GM23338 (cell line): ENCODE measurements around the gene LYPD5.

Experiments used
- CREB1 ChIP-seq: fragments of 250-450 bp; sonication (Bioruptor Pico); IDR thresholded peaks from 2 replicates; pipeline ENCODE4 v1.5.0; 2020; ENCODE audit warnings: low read depth, mild to moderate bottlenecking, moderate library complexity
- EZH2 ChIP-seq: fragments of 200-600 bp; sonication (generic); IDR thresholded peaks from one replicate; pipeline ENCODE4 v1.8.0; 2017; ENCODE audit warnings: antibody characterized with exemption, mild to moderate bottlenecking, low read depth; ENCODE audit not compliant: unreplicated experiment
- EZH2phosphoT487 ChIP-seq: fragments of 200-600 bp; sonication (generic); IDR thresholded peaks from one replicate; pipeline ENCODE4 v1.8.1; 2018; ENCODE audit warnings: antibody characterized with exemption; ENCODE audit not compliant: unreplicated experiment
- POLR2AphosphoS5 ChIP-seq: IDR thresholded peaks from 2 replicates; pipeline ENCODE4 v1.6.1; 2016; ENCODE audit warnings: antibody characterized with exemption, low read depth
- ZNF114 ChIP-seq: fragments of 250-450 bp; sonication (Bioruptor Pico); IDR thresholded peaks from 2 replicates; pipeline ENCODE4 v1.5.0; 2020; ENCODE audit warnings: mild to moderate bottlenecking, moderate library complexity
- ZNF331 ChIP-seq: fragments of 250-450 bp; sonication (Bioruptor Pico); IDR thresholded peaks from 2 replicates; pipeline ENCODE4 v1.5.0; 2020; ENCODE audit warnings: low read depth, mild to moderate bottlenecking, moderate library complexity
- TF ChIP-seq, protein P1 (sequence below), 2 experiments: fragments of 200-600 bp in 1 of 2; sonication (generic) in 1 of 2; conservative IDR thresholded peaks; 2 replicates each; pipeline versions ENCODE4 v1.5.1 to v1.6.1; 2016 to 2017; ENCODE audit warnings: antibody characterized with exemption in 2 of 2, low read depth in 2 of 2, mild to moderate bottlenecking in 2 of 2, moderate library complexity in 1 of 2
- TF ChIP-seq, protein P2 (sequence below): IDR thresholded peaks from one replicate; pipeline ENCODE4 v1.6.1; 2018; ENCODE audit warnings: antibody characterized with exemption; ENCODE audit not compliant: unreplicated experiment

DNA sequence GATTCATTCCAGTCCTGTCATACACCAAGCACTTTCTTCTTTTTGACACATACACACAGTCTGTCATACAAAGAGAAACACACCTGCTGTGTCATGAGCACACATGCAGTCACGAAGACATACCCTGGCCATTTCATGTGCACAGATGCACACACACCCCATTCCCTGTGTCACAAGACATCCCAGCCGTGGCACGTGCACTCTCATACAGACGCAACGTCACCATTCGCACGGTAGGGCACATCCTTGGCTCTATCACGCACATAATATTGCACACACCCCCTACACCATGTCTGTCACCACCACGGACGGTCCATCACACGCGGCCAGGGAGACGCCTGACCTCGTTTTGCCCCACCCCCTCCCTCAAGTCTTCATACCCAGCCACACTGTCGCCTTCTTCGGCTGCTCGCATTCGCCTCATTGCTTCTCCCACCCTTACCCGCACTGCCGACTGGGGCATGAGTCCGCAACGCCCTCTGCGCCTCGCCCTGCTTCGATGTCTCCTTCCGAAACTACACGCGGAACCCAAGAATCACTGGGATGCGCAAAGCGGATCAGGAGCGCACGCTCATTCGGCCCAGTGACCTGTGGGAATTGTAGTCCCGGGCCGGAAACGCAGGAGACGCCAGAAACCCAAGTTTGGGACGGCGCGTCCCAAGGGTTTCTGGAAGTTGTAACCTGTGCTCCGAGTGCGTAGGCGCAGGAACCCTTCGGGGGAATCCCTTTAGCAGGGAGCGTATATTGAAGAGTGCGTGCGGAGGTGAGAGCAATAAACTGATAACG is 18.0 kb upstream of the LYPD5 start:
- TF ChIP-seq, protein P1, sequence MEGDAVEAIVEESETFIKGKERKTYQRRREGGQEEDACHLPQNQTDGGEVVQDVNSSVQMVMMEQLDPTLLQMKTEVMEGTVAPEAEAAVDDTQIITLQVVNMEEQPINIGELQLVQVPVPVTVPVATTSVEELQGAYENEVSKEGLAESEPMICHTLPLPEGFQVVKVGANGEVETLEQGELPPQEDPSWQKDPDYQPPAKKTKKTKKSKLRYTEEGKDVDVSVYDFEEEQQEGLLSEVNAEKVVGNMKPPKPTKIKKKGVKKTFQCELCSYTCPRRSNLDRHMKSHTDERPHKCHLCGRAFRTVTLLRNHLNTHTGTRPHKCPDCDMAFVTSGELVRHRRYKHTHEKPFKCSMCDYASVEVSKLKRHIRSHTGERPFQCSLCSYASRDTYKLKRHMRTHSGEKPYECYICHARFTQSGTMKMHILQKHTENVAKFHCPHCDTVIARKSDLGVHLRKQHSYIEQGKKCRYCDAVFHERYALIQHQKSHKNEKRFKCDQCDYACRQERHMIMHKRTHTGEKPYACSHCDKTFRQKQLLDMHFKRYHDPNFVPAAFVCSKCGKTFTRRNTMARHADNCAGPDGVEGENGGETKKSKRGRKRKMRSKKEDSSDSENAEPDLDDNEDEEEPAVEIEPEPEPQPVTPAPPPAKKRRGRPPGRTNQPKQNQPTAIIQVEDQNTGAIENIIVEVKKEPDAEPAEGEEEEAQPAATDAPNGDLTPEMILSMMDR (conservative IDR thresholded peaks at IDR 0.05; ENCODE audit: low read depth in 2 of 2), result no peak
- TF ChIP-seq CREB1 (CRISPR knock-in tag), result no peak
- TF ChIP-seq EZH2phosphoT487, result no peak
- TF ChIP-seq EZH2, result no peak
- TF ChIP-seq, protein P2, sequence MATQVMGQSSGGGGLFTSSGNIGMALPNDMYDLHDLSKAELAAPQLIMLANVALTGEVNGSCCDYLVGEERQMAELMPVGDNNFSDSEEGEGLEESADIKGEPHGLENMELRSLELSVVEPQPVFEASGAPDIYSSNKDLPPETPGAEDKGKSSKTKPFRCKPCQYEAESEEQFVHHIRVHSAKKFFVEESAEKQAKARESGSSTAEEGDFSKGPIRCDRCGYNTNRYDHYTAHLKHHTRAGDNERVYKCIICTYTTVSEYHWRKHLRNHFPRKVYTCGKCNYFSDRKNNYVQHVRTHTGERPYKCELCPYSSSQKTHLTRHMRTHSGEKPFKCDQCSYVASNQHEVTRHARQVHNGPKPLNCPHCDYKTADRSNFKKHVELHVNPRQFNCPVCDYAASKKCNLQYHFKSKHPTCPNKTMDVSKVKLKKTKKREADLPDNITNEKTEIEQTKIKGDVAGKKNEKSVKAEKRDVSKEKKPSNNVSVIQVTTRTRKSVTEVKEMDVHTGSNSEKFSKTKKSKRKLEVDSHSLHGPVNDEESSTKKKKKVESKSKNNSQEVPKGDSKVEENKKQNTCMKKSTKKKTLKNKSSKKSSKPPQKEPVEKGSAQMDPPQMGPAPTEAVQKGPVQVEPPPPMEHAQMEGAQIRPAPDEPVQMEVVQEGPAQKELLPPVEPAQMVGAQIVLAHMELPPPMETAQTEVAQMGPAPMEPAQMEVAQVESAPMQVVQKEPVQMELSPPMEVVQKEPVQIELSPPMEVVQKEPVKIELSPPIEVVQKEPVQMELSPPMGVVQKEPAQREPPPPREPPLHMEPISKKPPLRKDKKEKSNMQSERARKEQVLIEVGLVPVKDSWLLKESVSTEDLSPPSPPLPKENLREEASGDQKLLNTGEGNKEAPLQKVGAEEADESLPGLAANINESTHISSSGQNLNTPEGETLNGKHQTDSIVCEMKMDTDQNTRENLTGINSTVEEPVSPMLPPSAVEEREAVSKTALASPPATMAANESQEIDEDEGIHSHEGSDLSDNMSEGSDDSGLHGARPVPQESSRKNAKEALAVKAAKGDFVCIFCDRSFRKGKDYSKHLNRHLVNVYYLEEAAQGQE, result no peak
- TF ChIP-seq POLR2AphosphoS5, result no peak
- no peak for TF ChIP-seq ZNF114
- no peak for TF ChIP-seq ZNF331 (CRISPR knock-in tag)
